Skin epidermis (tissue), 12 donors: ENCODE measurements around the gene MRTFA.
"Not testable (repeated sequence)": the region's sequence is repeated elsewhere in the genome, so short reads cannot be mapped to it uniquely, and the experiment has no call there.

ENCODE experiments used
- H3K27ac ChIP-seq, 21 experiments: fragments of 200-600 bp; sonication (generic) in 11 of 21; one replicate each; pipeline ENCODE4 v1.5.0; 2020; ENCODE audit warnings: mild to moderate bottlenecking in 3 of 21, inconsistent platforms in 2 of 21, moderate library complexity in 2 of 21
- H3K4me3 ChIP-seq, 7 experiments: fragments of 200-600 bp; sonication (generic) in 2 of 7; one replicate each; pipeline ENCODE4 v1.5.0; 2020; ENCODE audit warnings: inconsistent platforms in 2 of 7, mild to moderate bottlenecking in 2 of 7, moderate library complexity in 1 of 7

Gene MRTFA

DNA sequence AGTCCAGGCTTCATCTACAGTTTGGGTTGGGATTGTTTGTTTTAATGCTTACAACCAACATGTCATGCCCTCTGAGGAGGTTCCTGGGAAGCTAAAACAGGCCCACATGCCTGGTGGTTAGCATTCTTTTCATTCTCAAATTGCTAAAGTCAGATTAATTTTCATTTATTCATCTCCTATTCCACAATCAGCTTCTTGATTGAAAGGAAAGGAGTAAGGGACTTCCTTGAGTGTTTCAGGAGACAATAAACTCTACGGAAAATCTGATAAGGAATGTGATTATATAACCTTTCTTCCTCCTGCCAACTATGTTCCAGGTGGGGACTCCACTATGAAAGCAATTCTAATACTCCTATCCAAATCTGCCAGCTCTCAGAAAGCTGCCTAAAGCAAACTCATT lies 30.8 kb downstream of the MRTFA start:
- no peak overlapping the region for H3K4me3 ChIP-seq
- H3K27ac ChIP-seq = peak overlapping the region in 2 of 21 experiments; percentile 18 to 50

DNA sequence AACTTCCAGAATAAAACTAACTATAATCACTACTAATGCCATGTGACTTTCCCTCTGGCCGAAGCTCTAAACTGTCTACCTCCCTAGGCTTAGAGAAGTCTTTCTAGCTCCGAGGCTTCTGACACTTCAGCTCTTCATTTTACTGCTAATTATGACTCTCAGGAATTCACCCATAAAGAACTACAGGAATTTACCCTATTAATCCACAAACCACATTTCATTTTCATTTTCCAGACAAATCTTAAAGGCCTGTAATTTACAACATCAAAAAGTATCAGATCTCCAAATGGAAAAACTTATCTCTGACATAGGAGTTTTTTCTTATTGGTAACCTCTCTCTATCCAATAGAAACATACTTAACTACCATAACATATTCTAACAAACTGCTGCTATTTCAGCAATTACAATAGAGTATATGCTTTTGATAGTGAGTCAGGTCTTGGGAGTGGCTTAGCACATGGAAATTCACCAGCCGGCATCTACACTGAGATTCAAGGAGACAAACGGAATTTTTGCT lies 33.4 kb downstream of the MRTFA start:
- peak overlapping the region in 6 of 21 experiments; percentile 13 to 57 (median 22) for H3K27ac ChIP-seq
- H3K4me3 ChIP-seq = no peak overlapping the region

DNA sequence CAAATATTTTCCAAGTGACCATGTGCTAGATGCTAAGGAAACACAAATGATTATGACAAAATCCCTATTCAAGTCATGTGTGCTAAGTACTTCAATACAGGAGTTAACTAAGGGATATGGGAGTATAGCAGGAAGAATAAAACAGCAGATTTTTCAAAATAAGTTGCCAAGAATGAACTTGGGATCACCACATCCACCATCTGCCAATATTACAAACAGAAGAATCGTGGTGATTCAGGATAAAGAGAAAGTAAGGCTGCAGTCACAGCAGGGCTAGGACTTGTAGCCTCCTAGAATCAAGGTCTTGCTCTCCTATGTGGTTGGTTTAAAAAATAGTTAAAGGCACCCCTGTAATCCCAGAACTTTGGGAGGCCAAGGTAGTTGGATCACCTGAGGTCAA lies 34.3 kb downstream of the MRTFA start:
- Histone ChIP-seq H3K4me3 (no peak overlapping the region), H3K27ac (peak overlapping the region in 3 of 21 experiments; percentile 4 to 36 (median 27))

DNA sequence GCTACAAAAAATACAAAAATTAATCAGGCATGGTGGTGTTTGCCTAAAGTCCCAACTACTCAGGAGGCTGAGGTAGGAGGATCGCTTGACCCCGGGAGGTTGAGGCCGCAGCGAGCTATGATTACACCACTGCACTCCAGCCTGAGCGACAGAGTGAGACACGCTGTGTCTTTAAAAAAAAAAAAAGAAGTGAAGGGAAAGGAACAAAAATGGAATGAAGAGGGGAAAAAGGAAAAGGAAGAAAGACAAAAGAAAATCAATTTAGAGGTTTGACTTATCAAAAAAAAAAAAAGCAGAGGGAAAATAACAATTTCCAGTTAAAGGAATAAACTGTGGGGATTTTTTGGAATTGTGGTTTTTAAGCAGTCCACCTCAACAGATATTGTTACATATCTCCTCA lies 36.8 kb downstream of the MRTFA start:
- H3K4me3 ChIP-seq = no peak overlapping the region
- no peak overlapping the region for H3K27ac ChIP-seq

DNA sequence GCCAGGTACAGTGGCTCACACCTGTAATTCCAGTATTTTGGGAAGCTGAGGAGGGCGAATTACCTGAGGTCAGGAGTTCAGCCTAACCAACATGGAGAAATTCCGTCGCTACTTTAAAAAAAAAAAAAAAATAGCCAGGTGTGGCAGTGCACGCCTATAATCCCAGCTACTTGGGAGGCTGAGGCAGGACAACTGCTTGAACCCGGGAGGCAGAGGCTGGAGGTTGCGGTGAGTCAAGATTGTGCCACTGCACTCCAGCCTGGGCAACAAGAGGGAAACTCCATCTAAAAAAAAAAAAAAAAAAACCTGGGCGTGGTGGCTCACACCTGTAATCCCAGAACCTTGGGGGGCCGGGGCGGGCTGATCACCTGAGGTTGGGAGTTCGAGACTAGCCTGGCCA lies 37.8 kb downstream of the MRTFA start:
- not testable (repeated sequence) for H3K4me3 ChIP-seq, H3K27ac ChIP-seq

DNA sequence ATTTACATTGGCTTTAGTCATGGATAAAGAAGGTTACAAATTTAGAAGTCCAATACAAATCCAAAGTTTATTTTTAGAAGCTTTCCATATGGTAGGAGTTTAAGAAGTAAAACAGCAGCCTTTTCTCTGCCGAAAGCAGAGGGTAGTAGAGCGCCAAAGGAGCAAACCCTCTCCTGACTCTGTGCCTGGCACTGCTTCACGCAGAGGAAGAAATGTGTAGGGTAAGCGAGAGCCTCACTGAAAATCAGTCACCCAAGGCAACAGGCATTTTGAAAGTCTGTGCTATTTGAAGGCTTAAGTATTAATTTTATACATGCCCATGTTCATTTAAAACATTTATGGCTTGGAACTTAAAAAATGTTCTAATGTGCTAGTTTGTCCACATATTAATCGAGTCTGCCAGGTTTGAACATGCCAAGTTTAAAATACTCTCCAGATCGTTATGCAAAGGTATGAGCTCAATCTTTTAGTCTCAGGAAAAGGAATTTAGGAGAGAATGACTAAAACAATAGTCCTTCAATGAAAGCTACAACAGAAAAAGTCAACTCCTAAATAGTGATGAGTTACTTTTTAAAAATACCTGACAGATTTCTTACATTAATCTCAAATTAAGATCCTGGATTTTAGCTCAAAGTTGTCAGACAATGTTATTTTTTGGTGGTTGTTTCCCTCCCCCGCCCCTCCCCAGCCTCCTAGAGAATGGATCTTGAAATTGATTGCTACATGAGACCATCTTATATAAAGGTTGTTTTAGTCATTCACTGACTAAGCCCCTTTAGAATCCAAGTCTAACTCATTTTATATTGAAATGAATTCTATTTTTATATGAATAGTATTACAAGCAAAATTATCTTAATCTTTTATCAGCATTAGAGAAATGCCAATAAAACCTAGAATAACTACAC lies 38.7 kb downstream of the MRTFA start:
- Histone ChIP-seq H3K4me3 (no peak overlapping the region), H3K27ac (peak overlapping the region in 3 of 21 experiments; percentile 4 to 25 (median 22))

DNA sequence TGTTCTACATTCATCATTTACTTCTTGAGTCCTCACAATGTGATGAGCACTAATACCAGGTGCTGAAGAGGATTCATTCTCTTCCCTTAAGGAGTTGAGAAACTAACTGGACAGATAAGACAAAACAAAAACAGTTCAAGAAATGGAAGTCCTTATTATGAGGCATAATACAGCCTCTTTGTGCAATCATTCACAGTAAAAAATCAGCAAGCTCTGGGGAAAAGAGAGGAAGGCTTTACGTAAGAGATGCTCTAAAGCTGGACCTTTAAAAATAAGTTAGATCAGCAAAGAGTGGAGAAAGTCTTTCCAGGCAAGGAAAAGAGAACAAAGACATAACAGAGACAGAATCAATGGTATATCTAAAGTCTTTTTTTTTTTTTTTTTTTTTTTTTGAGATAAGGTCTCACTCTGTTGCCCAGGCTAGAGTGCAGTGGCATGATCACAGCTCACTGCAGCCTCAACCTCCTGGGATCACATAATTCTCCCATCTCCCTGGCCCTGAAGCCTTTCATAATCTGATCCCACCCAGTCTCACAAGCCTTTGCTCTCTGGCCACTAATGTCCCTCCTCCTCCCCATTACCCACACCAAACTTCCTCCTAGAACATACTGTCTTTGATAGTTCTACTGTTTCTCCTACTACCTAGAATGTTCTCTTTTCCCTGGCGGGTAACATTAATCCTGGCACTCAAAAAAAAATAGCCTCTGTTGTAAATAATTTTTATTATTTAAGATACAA lies 40.9 kb downstream of the MRTFA start:
- Histone ChIP-seq H3K4me3 (no peak overlapping the region), H3K27ac (no peak overlapping the region)

DNA sequence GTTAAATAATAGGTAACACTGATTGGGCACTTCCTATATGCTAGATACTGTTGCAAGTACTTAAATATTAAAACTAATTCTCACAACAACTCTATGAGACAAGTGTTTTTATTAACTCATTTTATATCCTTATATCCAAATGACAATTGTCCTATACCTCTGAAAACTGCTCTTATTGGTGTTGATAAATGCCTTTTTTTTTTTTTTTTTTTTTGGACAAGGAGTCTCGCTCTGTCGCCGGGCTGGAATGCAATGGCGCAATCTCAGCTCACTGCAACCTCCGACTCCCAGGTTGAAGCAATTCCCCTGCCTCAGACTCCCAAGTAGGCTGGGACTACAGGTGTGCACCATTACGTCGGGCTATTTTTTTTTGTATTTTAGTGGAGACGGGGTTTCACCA lies 41.6 kb downstream of the MRTFA start:
- Histone ChIP-seq H3K4me3 (no peak overlapping the region), H3K27ac (no peak overlapping the region)

DNA sequence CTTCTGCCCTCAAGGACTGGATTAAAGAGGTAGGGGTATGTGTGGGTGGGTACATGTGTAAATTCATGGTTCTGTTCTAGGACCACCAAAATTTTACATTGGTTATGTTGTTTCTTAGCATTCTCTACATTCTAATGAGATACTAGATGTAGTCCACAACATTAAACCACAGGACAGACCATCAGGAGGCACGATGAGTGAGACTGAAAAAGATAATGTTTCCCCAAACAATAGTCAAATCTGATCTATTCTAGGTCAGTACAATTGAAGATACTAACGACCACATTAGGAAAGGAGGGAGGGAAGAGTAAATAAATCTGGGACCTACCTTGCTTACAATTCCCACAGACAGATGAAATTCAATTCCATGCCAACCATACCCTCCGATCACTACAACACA lies 42.2 kb downstream of the MRTFA start:
- H3K27ac ChIP-seq = no peak overlapping the region
- H3K4me3 ChIP-seq = no peak overlapping the region

DNA sequence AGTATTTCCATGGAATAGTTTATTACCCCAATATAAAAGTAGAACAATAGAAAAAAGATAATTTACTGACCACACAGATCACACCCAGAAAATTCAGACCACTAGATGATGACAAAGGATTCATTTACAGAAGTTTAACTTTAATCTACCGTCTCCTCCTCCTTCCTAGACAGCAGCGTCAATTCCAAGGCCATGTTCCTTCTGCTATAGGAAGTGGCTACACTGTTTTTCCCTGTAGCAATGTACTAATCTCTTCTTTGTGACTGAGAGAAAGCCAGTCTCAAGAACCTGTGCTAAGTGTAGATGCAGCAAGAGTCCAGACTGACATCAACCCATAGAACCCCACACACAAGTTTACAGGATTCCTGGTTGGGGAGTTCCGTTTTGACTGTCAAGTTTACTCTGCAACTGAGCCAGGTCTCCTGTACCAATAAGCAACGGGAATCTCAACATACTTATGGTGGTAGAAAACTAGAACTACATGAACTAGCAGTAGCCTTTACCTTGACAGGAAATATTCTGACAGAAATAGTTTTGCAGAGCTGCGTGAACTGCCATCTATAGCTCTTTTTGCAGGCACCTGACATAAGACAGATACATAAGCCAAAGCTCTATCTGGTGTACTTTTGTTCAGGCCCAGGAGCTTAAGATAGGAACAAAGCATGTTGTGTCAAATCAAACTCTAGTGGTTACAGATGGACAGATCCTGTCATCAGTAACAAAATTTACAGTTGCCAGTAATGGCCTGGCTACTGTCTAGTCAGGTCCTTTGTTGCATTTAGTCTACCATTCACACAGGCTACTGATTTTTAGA lies 42.9 kb downstream of the MRTFA start:
- no peak overlapping the region for H3K27ac ChIP-seq
- H3K4me3 ChIP-seq = no peak overlapping the region

DNA sequence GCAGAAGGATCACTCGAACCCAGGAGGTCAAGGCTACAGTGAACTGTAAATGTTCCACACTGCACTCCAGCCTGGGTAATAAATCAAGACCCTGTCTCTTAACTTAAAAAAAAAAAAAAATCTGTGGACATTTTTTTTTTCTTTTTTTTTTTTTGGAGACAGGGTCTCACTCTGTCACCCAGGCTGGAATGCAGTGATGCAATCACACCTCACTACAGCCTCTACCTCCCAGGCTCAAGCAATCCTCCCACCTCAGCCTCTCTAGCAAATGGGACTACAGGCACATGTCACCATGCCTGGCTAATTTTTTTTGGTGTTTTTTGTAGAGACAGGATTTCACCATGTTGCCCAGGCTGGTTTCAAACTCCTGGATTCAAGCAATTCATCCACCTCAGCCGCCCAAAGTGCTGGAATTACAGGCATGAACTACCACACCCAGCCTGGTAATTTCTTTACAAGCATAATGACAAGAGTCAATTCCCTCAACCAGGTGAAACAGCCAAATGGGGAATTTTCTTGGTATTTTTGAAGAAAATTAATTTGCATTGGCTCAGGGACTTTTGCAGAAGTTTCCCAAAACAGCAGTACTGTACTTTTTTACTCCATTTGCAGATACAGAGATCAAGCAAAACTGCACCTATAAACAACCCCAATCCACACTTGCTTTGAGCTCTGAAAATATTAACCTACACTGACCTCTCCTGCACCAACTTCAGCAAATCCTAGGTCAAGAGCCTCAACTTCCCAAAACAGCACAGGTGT lies 44.0 kb downstream of the MRTFA start:
- H3K4me3 ChIP-seq = no peak overlapping the region
- H3K27ac ChIP-seq = no peak overlapping the region

DNA sequence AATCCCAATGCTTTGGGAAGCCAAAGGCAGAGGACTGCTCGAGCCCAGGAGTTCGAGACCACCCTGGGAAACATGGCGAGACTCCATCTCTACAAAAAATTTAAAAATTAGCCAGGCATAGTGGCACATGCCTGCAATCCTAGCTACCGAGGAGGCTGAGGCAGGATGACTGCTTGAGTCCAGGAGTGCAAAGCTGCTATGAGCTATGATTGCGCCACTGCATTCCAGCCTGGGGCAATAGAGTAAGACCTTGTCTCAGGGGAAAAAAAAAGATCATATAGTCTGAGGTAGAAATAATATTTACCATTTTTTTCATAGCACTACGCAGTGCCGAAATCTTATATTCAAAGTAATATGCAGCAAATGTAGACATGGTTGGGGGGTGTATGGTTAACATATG lies 47.8 kb downstream of the MRTFA start:
- no peak overlapping the region for H3K27ac ChIP-seq
- H3K4me3 ChIP-seq = no peak overlapping the region

DNA sequence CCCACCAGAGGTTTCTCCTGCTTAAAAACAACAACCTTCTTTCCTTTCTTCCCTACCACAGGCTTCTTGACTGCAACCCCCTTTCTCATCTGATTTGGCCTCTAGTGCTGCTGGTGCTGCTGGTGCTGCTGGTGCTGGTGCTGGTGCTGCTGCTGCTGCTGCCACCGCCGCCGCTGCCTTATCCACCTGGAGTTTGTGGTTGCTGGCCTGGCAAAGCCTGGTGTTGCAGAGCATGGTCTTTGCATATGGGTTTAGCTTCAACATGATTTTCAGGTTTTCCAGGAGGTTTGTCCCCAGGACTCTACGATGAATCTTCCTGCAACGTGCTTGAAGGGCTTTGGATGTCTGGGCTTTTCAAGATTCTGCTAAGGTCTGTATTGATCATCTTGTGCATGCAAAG lies 49.7 kb downstream of the MRTFA start:
- no peak overlapping the region for H3K4me3 ChIP-seq
- peak overlapping the region in 1 of 21 experiments; percentile 7 for H3K27ac ChIP-seq

DNA sequence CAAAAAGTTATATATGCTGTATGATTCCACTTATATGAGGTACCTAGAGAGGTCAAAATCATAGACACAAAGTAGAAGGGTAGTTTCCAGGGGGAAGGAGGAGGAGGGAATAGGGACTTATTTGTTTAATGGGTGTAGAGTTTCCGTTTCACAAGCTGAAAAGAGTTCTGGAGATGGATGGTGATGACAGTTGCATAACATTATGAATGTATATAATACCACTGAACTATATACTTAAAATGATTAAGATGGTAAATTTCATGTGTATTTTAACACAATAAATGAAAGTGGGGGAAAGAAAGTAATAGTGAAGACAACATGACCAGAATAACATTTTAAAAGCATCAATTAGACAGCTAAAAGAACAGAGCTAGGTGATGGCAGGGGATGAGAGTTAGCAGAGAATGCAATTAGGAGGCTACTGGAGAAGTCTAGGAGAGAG lies 51.2 kb downstream of the MRTFA start:
- Histone ChIP-seq H3K27ac (no peak overlapping the region), H3K4me3 (no peak overlapping the region)

DNA sequence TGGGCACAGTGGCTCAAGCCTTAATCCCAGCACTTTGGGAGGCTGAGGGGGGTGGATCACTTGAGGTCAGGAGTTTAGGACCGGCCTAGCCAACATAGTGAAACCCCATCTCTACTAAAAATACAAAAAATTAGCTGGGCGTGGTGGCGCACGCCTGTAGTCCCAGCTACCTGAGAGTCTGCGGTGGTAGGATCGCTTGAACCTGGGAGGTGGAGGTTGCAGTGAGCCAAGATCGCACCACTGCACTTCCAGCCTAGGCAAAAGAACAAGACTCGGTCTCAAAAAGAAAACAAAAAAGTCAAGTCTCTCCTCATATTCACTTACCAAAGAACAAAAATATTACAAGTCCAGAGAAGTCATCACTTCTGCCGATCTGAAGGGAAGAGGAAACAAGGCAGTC lies 51.8 kb downstream of the MRTFA start:
- H3K4me3 ChIP-seq, H3K27ac ChIP-seq: not testable (repeated sequence)

DNA sequence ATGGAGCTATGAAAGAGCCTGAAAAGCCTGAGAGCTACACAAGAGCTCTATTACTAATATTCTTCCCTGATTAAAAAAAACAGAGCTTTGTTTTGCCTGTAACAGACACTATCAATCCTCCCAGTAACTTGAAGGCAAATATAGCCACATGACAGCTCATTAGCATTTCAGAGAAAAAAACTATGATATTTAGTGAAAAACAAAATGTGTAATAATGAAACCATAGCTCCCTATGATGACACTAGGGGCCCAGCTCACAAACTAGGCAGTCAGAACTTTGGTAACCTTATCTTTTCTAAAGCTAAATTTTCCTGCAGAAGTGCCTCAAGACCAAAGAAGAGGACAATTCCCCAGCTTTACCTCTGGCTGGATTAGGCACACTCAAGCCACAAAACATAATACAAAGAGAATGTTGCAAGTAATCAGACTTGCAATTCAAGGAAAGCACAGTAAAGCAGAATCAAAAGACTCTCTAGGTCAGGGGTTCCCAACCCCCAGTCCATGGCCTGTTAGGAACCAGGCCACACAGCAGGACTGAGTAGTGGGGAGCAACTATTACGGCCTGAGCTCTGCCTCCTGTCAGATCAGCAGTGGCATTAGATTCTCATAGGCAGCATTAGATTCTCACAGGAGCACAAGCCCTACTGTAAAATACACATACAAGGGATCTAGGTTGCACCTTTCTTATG lies 53.3 kb downstream of the MRTFA start:
- no peak overlapping the region for H3K4me3 ChIP-seq
- H3K27ac ChIP-seq = peak overlapping the region in 2 of 21 experiments; percentile 31 to 39

DNA sequence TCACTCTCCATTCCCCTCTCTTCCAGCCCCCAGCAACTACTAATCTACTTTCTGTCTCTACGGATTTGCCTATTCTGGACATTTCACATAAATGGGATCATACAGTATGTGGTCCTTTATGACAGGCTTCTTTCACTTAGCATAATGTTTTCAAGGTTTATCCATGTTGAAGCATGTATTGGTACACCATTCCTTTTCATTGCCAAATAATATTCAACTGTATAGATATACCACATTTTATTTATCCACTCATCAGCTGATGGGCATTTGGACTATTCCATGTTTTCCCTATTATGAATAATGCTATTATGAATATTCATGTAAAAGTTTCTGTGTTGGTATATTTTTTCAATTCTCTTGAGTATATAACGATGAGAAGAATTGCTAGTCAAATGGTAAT lies 54.5 kb downstream of the MRTFA start:
- H3K4me3 ChIP-seq = no peak overlapping the region
- H3K27ac ChIP-seq = no peak overlapping the region

DNA sequence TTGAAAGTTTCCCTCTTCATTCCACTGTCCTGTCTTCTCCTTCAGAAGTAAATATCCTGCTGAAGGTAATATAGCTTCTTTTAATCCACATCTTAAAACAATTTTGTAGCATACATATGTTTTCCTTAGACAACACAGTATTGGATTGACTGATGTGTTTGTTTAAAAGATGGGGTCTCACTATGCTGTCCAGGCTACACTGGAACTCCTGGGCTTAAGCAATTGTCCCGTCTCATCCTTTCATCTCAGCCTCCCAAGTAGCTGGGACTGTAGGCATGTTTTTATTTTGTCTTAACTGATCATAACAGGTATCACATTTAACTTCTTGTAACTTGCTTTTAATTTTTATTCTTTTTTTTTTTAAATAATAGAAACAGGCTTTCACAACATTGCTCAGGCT lies 55.9 kb downstream of the MRTFA start:
- Histone ChIP-seq H3K27ac (no peak overlapping the region), H3K4me3 (no peak overlapping the region)

DNA sequence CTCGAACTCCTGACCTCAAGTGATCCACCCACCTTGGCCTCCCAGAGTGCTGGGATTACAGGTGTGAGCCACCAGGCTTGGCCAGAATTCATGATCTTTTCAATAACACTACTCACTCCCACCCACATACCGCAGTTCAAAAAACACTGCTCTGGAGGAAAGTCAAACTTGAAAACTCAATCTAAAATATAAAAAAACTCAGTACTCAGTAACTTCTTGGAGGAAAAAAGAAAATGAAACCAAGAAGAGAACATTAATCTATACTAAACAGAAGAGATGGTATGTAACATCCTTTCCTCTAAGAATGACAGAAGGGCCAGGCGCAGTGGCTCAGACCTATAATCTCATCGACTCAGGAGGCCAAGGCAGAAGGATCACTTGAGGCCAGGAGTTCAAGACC lies 58.3 kb downstream of the MRTFA start:
- Histone ChIP-seq H3K27ac (no peak overlapping the region), H3K4me3 (no peak overlapping the region)
